ENCODE data around the gene AKAP6.

The AKAP6 gene

DNA sequence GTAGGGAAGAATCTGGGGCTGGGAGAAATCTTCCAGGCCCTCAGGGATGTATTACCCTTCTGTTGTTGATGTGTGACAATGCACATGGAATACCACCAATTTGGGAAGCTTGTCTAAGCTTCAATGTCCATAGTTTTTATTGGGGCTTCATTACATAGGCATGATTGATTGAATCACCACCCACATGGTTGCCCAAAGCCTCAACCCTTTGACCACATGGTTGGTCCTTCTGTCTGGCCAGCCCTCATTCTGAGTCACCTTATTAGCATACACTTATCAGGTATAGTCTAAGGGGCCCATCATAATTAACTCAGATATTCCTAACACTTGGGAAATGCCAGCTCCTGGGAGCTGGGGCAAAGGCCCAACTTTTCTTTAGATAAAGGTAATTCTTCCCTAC is 93.3 kb downstream of the AKAP6 start:
- no peaks in the 10 kb centered on the region for H3K36me3 Mint-ChIP-seq (ENCODE audit: low read depth)
- H3K4me1 Mint-ChIP-seq (ENCODE audit: low read depth): no peaks in the 10 kb centered on the region
- no peaks in the 10 kb centered on the region for H3K27me3 Mint-ChIP-seq (ENCODE audit: low read depth)
- H3K4me3 Mint-ChIP-seq: no peak overlapping the region
- no peaks in the 10 kb centered on the region for H3K9me3 Mint-ChIP-seq
- H3K27ac Mint-ChIP-seq: no peak overlapping the region

DNA sequence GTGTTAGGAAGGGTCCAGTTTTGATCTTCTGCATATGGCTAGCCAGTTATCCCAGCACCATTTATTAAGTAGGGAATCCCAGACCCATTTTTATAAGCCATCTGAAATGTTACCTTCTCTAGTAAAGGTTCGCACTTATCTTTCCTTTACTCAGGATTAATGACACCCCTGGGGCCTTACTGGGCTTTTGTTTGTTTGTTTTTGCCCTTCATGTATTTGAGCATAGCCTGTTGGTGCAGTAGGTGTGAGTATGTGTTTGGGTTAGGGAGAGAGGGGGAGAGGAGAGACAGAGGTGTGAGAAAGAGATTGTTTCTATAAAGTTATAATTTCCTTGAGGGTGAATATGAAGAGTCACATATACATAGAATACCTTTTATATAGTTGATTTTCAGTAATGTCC is 96.9 kb downstream of the AKAP6 start:
- Mint-ChIP-seq H3K27ac (no peak overlapping the region), H3K4me1 (ENCODE audit: low read depth) (no peaks in the 10 kb centered on the region), H3K27me3 (ENCODE audit: low read depth) (no peaks in the 10 kb centered on the region), H3K9me3 (no peaks in the 10 kb centered on the region), H3K36me3 (ENCODE audit: low read depth) (no peaks in the 10 kb centered on the region), H3K4me3 (no peak overlapping the region)

DNA sequence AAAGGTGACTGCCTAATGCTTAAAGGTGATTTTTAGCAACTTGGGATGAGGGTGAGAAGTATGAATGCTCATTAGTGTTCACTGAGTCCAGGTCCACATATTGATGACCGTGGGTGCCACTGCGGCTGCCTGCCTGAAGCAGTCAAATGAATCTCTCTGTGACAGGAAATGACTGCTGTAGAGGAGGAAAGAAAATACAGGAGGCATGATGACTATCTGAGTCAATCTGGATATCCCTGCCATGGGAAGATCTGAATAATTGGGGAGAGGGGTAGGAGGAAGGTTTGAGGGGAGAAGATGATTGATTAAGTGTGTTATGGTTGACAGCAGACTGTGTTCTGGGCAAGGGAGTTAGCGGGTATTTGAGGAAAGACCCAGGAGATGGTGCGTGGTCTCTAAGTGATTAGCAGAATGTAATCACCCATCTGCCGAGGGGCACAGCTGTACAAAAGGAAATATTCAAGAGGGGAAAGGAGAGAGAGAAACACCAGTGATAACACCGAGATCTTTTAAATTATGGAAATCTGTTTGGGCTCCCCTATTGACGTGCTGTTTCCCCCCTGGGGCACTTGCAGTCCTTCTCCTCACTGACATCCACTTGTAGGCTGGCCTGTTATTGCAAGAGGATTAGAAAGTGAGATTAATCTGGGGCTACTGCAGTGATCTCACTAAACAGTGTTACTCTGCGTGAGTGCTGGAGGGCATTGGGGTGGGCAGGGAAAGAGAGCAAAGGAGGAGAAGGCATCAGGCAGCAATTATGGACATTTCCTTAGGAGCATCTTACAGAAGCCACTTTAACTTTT is 97.7 kb downstream of the AKAP6 start:
- no peak overlapping the region for H3K27ac Mint-ChIP-seq
- no peaks in the 10 kb centered on the region for H3K4me1 Mint-ChIP-seq (ENCODE audit: low read depth)
- H3K4me3 Mint-ChIP-seq: no peak overlapping the region
- H3K27me3 Mint-ChIP-seq (ENCODE audit: low read depth): no peaks in the 10 kb centered on the region
- H3K9me3 Mint-ChIP-seq: no peaks in the 10 kb centered on the region
- H3K36me3 Mint-ChIP-seq (ENCODE audit: low read depth): no peaks in the 10 kb centered on the region

DNA sequence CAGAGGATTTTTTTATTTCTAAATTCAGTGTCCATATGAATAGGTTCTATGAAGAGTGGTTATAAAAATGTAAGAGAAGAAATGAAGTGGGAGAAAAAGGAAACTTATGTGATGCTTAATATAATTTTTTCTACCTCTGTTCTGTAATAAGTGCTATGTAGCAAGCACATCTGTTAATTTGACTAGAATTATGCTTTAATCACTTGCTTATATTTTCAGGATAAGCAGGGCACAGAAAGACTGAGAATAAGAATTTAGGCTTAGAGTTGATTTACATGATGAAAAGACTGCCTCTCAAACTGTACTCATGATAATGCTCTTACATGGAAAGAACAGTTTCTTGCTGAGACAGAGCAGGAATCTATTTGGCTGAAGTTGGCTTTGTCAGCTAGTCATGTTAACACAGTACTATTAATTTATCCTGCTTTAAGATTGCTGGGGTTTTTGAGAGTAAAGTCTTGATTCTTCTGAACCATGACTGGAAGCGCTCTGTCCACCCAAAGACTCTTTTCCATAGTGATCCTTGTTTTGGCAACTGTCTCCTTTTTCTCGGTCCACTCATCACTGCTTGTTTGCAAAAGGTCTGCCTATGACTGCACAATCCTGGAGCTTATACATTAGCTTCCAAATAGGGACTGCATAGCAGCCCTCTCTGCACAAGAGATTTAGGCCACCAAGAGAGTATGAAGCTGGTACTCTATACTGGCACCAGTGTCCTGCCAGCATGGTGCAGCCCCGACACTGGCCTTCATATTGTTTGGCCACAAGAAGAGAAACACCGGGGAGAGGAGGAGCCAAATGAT is 98.8 kb downstream of the AKAP6 start:
- H3K4me1 Mint-ChIP-seq (ENCODE audit: low read depth): no peaks in the 10 kb centered on the region
- H3K27me3 Mint-ChIP-seq (ENCODE audit: low read depth): no peaks in the 10 kb centered on the region
- H3K36me3 Mint-ChIP-seq (ENCODE audit: low read depth): no peaks in the 10 kb centered on the region
- H3K9me3 Mint-ChIP-seq: no peaks in the 10 kb centered on the region
- H3K27ac Mint-ChIP-seq: no peak overlapping the region
- H3K4me3 Mint-ChIP-seq: no peak overlapping the region

DNA sequence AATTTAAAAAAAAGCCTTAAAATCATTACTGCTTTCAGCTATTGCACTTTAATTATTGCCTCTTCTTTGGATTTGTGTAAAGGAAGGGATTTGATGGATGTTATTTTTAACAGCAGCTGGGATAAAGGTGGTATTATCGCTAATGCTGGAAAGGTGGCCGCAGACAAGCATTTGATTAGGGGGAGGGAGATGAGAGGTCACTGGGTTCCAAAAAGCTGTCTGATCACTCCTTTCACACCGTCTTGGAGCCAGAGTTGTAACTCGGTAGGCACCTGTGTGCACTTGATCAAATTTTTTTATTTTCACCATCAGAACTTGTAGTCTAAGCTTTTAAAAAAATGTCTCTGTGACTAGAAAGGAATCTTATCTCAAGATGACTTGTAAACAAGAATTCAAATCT is 99.8 kb downstream of the AKAP6 start:
- Mint-ChIP-seq H3K4me3 (no peak overlapping the region), H3K36me3 (ENCODE audit: low read depth) (no peaks in the 10 kb centered on the region), H3K27ac (no peak overlapping the region), H3K4me1 (ENCODE audit: low read depth) (no peaks in the 10 kb centered on the region), H3K9me3 (no peaks in the 10 kb centered on the region), H3K27me3 (ENCODE audit: low read depth) (no peaks in the 10 kb centered on the region)

DNA sequence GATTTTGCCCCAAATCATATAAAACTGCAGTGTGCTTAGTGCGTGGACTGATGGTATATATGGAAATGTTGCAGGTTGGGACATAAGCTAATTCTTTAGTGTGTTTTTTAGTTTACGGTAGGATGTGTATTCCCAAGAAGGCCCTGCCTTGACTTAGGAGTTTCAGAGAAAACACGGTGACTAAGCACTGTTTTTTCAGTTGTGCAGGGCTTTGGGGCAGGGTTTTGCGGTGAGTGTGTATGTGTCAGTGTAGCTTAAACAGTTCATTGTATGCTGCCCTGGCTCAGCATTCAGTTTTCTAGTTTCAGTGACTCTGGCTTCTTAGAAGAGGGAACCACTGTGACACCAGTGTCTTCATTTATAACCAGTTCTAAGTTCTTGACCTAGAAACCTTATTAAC is 101.2 kb downstream of the AKAP6 start:
- Mint-ChIP-seq H3K9me3 (no peaks in the 10 kb centered on the region), H3K27ac (no peak overlapping the region), H3K4me1 (ENCODE audit: low read depth) (no peaks in the 10 kb centered on the region), H3K36me3 (ENCODE audit: low read depth) (no peaks in the 10 kb centered on the region), H3K4me3 (no peak overlapping the region), H3K27me3 (ENCODE audit: low read depth) (no peaks in the 10 kb centered on the region)

DNA sequence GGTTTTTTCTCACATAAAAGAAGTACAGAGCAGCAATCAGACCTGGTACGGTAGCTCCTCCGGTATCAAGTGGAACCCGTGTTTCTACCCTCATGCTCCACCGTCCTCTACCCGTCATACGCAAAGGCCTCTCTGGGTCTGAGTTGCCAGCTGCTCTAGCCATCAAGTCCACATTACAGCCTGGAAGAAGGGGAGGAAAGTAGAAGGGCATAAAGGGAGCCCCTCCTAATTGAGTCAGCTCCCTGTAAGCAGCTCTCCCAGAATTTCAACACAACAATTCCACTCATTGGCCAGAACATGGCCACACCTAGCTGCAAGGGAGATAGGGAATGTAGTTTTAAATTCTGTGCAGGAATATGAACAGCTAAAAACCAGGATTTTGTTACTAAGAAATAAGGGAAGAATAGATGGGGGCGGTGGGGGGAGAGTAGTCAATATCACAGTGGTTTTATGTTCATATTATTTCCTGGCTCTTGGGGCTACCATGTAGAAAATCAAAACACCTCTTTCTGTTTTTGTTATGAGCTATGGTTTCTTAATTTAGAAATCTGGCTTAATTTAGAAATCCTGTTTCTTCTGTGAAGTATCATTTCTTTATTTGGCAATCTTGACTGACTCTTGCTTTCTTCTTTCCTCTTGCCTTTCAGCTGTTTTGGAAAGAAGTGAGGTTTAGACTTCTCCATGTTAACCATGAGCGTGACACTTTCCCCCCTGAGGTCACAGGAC is 103.9 kb downstream of the AKAP6 start:
- no peaks in the 10 kb centered on the region for H3K4me1 Mint-ChIP-seq (ENCODE audit: low read depth)

DNA sequence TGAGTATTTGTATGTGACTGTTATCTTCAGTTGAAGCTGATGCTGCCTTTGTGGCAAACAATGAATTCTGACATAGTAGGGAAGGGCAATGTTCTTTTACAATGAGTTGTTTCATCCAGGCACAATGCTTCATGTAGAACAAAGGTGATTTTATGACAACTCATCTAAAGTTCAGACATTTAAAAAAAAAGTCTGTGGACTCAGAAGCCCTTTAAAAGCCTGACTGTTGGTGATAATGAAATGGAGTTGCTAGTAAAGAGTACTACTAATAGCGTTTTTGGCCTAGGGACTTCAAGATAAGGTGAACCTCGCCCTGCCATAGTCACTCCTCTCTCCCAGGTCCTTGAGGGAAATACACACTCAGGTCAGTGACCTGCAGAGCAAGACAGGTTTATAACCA is 105.1 kb downstream of the AKAP6 start:
- Mint-ChIP-seq H3K36me3 (ENCODE audit: low read depth) (no peaks in the 10 kb centered on the region), H3K4me1 (ENCODE audit: low read depth) (peaks cover 7% of the 10 kb centered on the region), H3K9me3 (no peaks in the 10 kb centered on the region), H3K27ac (no peak overlapping the region), H3K4me3 (no peak overlapping the region), H3K27me3 (ENCODE audit: low read depth) (no peaks in the 10 kb centered on the region)

More for the DNA sequence above, 103.9 kb downstream of the AKAP6 start:
- H3K4me3 Mint-ChIP-seq: no peak overlapping the region
- no peaks in the 10 kb centered on the region for H3K36me3 Mint-ChIP-seq (ENCODE audit: low read depth)
- no peak overlapping the region for H3K27ac Mint-ChIP-seq
- H3K9me3 Mint-ChIP-seq: no peaks in the 10 kb centered on the region
- no peaks in the 10 kb centered on the region for H3K27me3 Mint-ChIP-seq (ENCODE audit: low read depth)

DNA sequence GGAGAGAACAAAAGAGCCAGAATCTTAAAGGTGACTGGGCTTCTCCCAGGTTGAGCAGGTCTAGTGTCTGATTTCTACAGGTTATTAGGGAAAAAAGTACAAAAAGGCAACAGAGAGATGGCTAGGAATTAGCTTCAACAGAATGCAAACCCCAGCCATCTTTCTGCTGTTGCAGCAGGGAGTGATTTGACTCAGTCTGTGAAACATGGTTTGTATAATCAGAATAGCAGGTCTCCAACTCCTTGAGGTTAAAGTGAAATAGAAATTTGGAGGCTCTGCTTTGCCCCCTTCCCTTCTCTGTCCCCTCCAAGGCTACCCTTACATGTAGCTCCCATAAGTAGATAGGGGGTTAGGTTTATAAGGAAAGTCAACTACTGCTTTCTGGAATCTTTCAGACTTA is 105.8 kb downstream of the AKAP6 start:
- Mint-ChIP-seq H3K27ac (no peak overlapping the region), H3K36me3 (ENCODE audit: low read depth) (no peaks in the 10 kb centered on the region), H3K4me3 (no peak overlapping the region), H3K27me3 (ENCODE audit: low read depth) (no peaks in the 10 kb centered on the region), H3K9me3 (no peaks in the 10 kb centered on the region), H3K4me1 (ENCODE audit: low read depth) (peaks cover 7% of the 10 kb centered on the region)

DNA sequence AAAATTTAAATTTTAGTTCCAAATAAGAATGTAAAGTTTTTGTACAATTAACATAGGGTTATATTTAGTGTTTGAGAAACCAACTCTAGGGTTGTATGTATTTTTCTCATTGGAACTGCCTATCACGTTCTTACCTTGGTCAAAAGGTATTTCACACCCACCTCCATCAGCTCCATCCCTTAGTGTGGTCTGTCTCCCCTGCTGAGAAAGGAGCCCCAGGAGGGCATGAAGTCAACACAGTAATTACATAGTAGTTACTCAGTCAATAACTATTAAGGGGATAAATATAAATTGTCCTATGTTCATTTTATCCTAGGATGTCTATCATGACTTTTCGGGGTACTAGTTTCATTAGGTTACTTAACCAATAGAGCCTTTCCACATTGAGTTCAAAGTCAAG is 106.3 kb downstream of the AKAP6 start:
- peaks cover 7% of the 10 kb centered on the region for H3K4me1 Mint-ChIP-seq (ENCODE audit: low read depth)
- H3K4me3 Mint-ChIP-seq: no peak overlapping the region
- no peaks in the 10 kb centered on the region for H3K36me3 Mint-ChIP-seq (ENCODE audit: low read depth)
- H3K27ac Mint-ChIP-seq: no peak overlapping the region
- H3K27me3 Mint-ChIP-seq (ENCODE audit: low read depth): no peaks in the 10 kb centered on the region
- no peaks in the 10 kb centered on the region for H3K9me3 Mint-ChIP-seq

DNA sequence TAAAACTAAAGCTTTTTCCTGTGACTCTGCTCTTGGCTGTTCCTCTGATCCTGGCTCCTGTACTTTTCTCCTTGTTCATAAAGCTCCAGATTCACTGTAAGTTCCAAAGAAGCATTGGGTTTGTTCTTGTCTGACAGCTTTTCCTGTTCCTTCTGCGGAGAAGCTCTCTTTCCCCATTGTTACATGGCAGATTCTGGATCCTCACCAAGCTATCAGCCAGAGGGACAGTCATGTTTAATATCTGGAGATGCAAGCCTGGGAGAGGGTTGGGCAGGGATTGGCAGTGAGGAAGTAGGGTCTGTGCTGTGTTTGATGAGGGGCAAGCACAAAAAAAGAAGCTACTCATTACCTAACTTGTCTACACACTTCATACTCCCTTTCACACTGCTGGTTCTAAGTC is 107.9 kb downstream of the AKAP6 start:
- no peaks in the 10 kb centered on the region for H3K27me3 Mint-ChIP-seq (ENCODE audit: low read depth)
- peaks cover 7% of the 10 kb centered on the region for H3K4me1 Mint-ChIP-seq (ENCODE audit: low read depth)
- H3K4me3 Mint-ChIP-seq: no peak overlapping the region
- peaks cover 3% of the 10 kb centered on the region for H3K9me3 Mint-ChIP-seq
- H3K36me3 Mint-ChIP-seq (ENCODE audit: low read depth): no peaks in the 10 kb centered on the region
- H3K27ac Mint-ChIP-seq: no peak overlapping the region

DNA sequence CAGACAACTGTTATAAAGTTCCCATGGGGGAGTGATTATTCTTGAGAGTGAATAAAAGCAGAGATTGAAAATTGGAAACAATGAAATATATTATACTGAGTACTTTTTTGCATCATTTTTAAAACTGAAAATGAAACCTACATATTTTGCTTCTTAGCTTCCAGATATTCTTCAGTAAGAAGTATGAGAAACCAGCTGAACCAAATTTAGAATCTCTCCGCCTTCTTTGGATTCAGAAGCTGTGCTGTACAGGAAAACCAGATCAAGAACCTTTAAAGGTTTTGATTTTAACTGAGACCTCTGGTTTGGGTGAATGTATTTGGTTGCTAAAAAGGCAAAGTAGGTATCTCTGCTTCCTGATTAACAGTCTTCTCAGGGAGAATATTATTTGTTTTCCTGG is 109.4 kb downstream of the AKAP6 start:
- H3K4me1 Mint-ChIP-seq (ENCODE audit: low read depth): peaks cover 7% of the 10 kb centered on the region
- no peaks in the 10 kb centered on the region for H3K36me3 Mint-ChIP-seq (ENCODE audit: low read depth)
- no peak overlapping the region for H3K27ac Mint-ChIP-seq
- no peak overlapping the region for H3K4me3 Mint-ChIP-seq
- peaks cover 3% of the 10 kb centered on the region for H3K9me3 Mint-ChIP-seq
- H3K27me3 Mint-ChIP-seq (ENCODE audit: low read depth): no peaks in the 10 kb centered on the region

DNA sequence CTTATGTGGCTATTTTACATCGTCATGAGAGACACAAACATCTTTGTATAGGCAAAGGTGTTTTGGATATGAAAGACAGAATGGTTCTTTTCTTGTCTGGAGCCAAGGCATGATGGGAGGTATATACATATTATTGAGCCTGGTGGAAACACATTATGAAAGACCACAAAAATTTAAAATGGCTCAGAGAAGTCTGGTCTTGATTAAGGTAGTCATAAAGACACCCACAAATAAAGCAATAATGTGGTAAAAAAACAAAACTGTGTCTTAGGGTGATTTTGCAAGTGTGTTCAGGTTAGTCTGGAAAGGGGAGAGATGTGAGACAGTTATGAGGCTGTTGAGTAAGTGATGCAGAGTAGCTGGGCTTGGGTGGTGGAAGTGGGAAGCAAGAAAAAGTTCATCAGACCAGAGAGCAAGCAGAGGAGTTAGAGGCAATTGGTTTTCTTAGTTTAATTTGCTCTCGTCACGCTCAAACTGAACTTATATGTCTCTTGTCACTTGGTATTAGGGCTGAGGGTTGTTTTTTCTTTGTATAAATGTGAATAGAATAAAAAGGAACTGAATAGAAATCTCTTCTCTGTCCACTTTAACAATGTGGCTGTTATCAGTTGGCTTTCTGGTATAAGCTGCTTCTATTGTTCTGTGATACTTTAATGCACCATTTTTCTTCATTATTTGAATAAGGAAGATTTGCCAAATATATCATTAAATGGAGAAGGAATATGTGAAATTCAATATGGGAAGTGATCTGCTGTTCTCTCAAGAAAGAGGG is 115.0 kb downstream of the AKAP6 start:
- H3K27me3 Mint-ChIP-seq (ENCODE audit: low read depth): no peaks in the 10 kb centered on the region
- H3K27ac Mint-ChIP-seq: no peak overlapping the region
- H3K4me1 Mint-ChIP-seq (ENCODE audit: low read depth): no peaks in the 10 kb centered on the region
- peaks cover 3% of the 10 kb centered on the region for H3K9me3 Mint-ChIP-seq
- H3K36me3 Mint-ChIP-seq (ENCODE audit: low read depth): no peaks in the 10 kb centered on the region
- H3K4me3 Mint-ChIP-seq: no peak overlapping the region

DNA sequence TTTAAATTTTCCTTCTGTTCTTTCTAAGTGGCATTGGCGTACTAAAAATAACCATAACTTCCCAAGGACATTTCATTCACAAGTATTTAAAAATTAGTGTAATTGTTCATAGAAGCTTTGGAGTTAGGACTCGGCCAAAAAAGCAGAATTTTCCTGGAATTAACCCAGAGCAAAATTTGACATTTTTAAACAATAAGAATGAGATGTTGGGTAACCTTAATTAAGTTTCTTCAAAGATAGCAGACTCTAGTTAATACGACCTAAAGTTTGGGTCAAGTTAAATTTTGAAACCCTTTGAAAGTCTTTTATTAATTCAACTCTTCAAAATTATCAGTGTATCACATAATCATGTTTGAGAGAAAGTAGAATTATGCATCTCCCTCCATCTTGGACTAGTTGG is 118.3 kb downstream of the AKAP6 start:
- Mint-ChIP-seq H3K4me1 (ENCODE audit: low read depth) (no peaks in the 10 kb centered on the region), H3K4me3 (no peak overlapping the region), H3K27ac (no peak overlapping the region), H3K27me3 (ENCODE audit: low read depth) (no peaks in the 10 kb centered on the region), H3K36me3 (ENCODE audit: low read depth) (no peaks in the 10 kb centered on the region), H3K9me3 (no peaks in the 10 kb centered on the region)
